Neutrophil (primary cell): Measurements from ENCODE around the gene SLC25A42.

Experiments used
- H3K27ac ChIP-seq: fragments of 200-600 bp; sonication (generic); 2 replicates; pipeline ENCODE4 v1.5.1; 2016; ENCODE audit warnings: mild to moderate bottlenecking, moderate library complexity
- H3K27me3 ChIP-seq: fragments of 200-600 bp; sonication (generic); 2 replicates; pipeline ENCODE4 v1.6.0; 2016; ENCODE audit warnings: mild to moderate bottlenecking
- H3K36me3 ChIP-seq: fragments of 200-600 bp; sonication (generic); 2 replicates; pipeline ENCODE4 v1.5.1; 2017
- H3K4me1 ChIP-seq, 2 experiments: fragments of 200-600 bp in 1 of 2; sonication (generic) in 1 of 2; 1 replicate in 1 of 2; 2 replicates in 1 of 2; pipeline versions ENCODE4 v1.5.1 to v1.6.1; 2013 to 2016; ENCODE audit warnings: low read depth in 1 of 2, low read length in 1 of 2, mild to moderate bottlenecking in 1 of 2, moderate library complexity in 1 of 2; ENCODE audit not compliant: control insufficient read depth in 1 of 2, insufficient read depth in 1 of 2
- H3K4me3 ChIP-seq, 2 experiments: fragments of 200-600 bp in 1 of 2; sonication (generic) in 1 of 2; 1 replicate in 1 of 2; 2 replicates in 1 of 2; pipeline ENCODE4 v1.5.1; 2013 to 2016; ENCODE audit warnings: low read depth in 1 of 2, low read length in 1 of 2, mild to moderate bottlenecking in 1 of 2, moderate library complexity in 1 of 2
- H3K9me3 ChIP-seq: fragments of 200-600 bp; sonication (generic); 2 replicates; pipeline ENCODE4 v1.5.1; 2016
- CTCF ChIP-seq: fragments of 200-600 bp; sonication (generic); IDR thresholded peaks from 2 replicates; pipeline ENCODE4 v1.5.1; 2016; ENCODE audit warnings: antibody characterized with exemption

Gene SLC25A42

GRCh38 chr19:19137556-19138108 is 73.8 kb downstream of the SLC25A42 start:
- H3K36me3 ChIP-seq: no peaks in the 10 kb centered on the region
- peak overlapping the region; percentile 61 to 84 for H3K4me3 ChIP-seq
- H3K9me3 ChIP-seq: no peaks in the 10 kb centered on the region
- no peak for TF ChIP-seq CTCF
- H3K27ac ChIP-seq: no peak overlapping the region
- peaks cover 15 to 27% of the 10 kb centered on the region in 2 experiments for H3K4me1 ChIP-seq
- peaks cover 15% of the 10 kb centered on the region for H3K27me3 ChIP-seq

- peak; percentile 52 for TF ChIP-seq CTCF
These were observed 74.6 kb downstream of the SLC25A42 start, which contains the start of gene TMEM161A for GRCh38 chr19:19138109-19138981. TMEM161A (minus strand) TSS chr19:19138478; CDS start chr19:19138428, 50 bp downstream.

GRCh38 chr19:19139876-19140229 is 76.1 kb downstream of the SLC25A42 start:
- no peak for TF ChIP-seq CTCF
- no peak overlapping the region for H3K4me3 ChIP-seq
- H3K9me3 ChIP-seq: no peaks in the 10 kb centered on the region
- H3K36me3 ChIP-seq: no peaks in the 10 kb centered on the region
- peaks cover 12 to 23% of the 10 kb centered on the region in 2 experiments for H3K4me1 ChIP-seq
- peaks cover 15% of the 10 kb centered on the region for H3K27me3 ChIP-seq
- H3K27ac ChIP-seq: no peak overlapping the region

More at GRCh38 chr19:19138109-19138981, 74.6 kb downstream of the SLC25A42 start, which contains the start of gene TMEM161A:
- no peak within 1 kb of the TSS for H3K27ac ChIP-seq
- H3K27me3 ChIP-seq: peaks cover 15% of the 10 kb centered on the region
- no peaks in the 10 kb centered on the region for H3K36me3 ChIP-seq
- H3K4me1 ChIP-seq: peaks cover 15 to 27% of the 10 kb centered on the region in 2 experiments
- peak within 1 kb of the TSS; percentile 61 to 84 for H3K4me3 ChIP-seq
- H3K9me3 ChIP-seq: no peaks in the 10 kb centered on the region

- H3K36me3 ChIP-seq: no peaks in the 10 kb centered on the region
- H3K27ac ChIP-seq: no peak overlapping the region
- H3K27me3 ChIP-seq: peaks cover 15% of the 10 kb centered on the region
- no peaks in the 10 kb centered on the region for H3K9me3 ChIP-seq
- no peak for TF ChIP-seq CTCF
- H3K4me1 ChIP-seq: peaks cover 11 to 22% of the 10 kb centered on the region in 2 experiments
- no peak overlapping the region for H3K4me3 ChIP-seq
These were observed 76.7 kb downstream of the SLC25A42 start for GRCh38 chr19:19140476-19140875.

- no peak for TF ChIP-seq CTCF
- Histone ChIP-seq H3K27me3 (peaks cover 7% of the 10 kb centered on the region), H3K9me3 (no peaks in the 10 kb centered on the region), H3K27ac (no peak overlapping the region), H3K36me3 (peaks cover 13% of the 10 kb centered on the region), H3K4me3 (no peak overlapping the region), H3K4me1 (peaks cover 11 to 28% of the 10 kb centered on the region in 2 experiments)
These were observed 78.6 kb downstream of the SLC25A42 start for GRCh38 chr19:19142347-19142746.
